Measurements from ENCODE around the gene RAB40B. TPM values are rescaled to one million over a fixed set of nuclear protein-coding genes. Genes with fewer than 3 reads are reported as not detected.
A peak's percentile ranks its signal among the peaks of the same experiment; 100 is the strongest.

The RAB40B gene
- total RNA-seq, 3 donors from 2014 or later: 8.8 to 25.6 (median 12.8) TPM

- H3K9me3 ChIP-seq: peaks cover 0 to 4% of the 10 kb centered on the region in 2 donors
- H3K27me3 ChIP-seq: no peaks in the 10 kb centered on the region
- H3K4me3 ChIP-seq: peak overlapping the region in 1 of 3 donors; percentile 34
- no peak for DNase-seq (ENCODE audit: low spot score in 2 of 2)
- TF ChIP-seq CTCF (IDR thresholded peaks at IDR 0.05): no peak
- TF ChIP-seq POLR2A (IDR thresholded peaks at IDR 0.05): no peak
- TF ChIP-seq POLR2AphosphoS5 (IDR thresholded peaks at IDR 0.05): no peak
- H3K36me3 ChIP-seq: no peaks in the 10 kb centered on the region
- no peaks in the 10 kb centered on the region for H3K4me1 ChIP-seq
- intact Hi-C loops (cut with DNase I; ENCODE audit: low total_unique reads): no loop called here
- H3K27ac ChIP-seq: peak overlapping the region; percentile 92 to 95
Measured at GRCh38 chr17:82686366-82687324, 11.9 kb downstream of the RAB40B start.

- Histone ChIP-seq H3K27me3 (no peaks in the 10 kb centered on the region), H3K4me3 (no peak overlapping the region), H3K9me3 (peaks cover 0 to 10% of the 10 kb centered on the region in 2 donors), H3K36me3 (no peaks in the 10 kb centered on the region), H3K27ac (peak overlapping the region; percentile 68 to 92), H3K4me1 (no peaks in the 10 kb centered on the region)
- intact Hi-C loops (cut with DNase I; ENCODE audit: low total_unique reads): no loop called here
- no peak for DNase-seq (ENCODE audit: low spot score in 2 of 2)
- TF ChIP-seq CTCF (IDR thresholded peaks at IDR 0.05) (no peak), POLR2AphosphoS5 (IDR thresholded peaks at IDR 0.05) (no peak), POLR2A (IDR thresholded peaks at IDR 0.05) (no peak)
Measured at GRCh38 chr17:82685291-82685690, 13.2 kb downstream of the RAB40B start.

- H3K27me3 ChIP-seq: no peaks in the 10 kb centered on the region
- H3K27ac ChIP-seq: peak overlapping the region; percentile 20 to 58
- H3K9me3 ChIP-seq: peaks cover 0 to 10% of the 10 kb centered on the region in 2 donors
- no peak for DNase-seq (ENCODE audit: low spot score in 2 of 2)
- intact Hi-C loops (cut with DNase I; ENCODE audit: low total_unique reads): no loop called here
- TF ChIP-seq POLR2AphosphoS5 (IDR thresholded peaks at IDR 0.05) (no peak), CTCF (IDR thresholded peaks at IDR 0.05) (no peak), POLR2A (IDR thresholded peaks at IDR 0.05) (no peak)
- no peaks in the 10 kb centered on the region for H3K4me1 ChIP-seq
- H3K36me3 ChIP-seq: no peaks in the 10 kb centered on the region
- no peak overlapping the region for H3K4me3 ChIP-seq
Measured at GRCh38 chr17:82684228-82684841, 14.2 kb downstream of the RAB40B start.

- intact Hi-C loops (cut with DNase I; ENCODE audit: low total_unique reads): no loop called here
- Histone ChIP-seq H3K4me1 (no peaks in the 10 kb centered on the region), H3K36me3 (no peaks in the 10 kb centered on the region), H3K27me3 (no peaks in the 10 kb centered on the region), H3K27ac (no peak overlapping the region), H3K4me3 (no peak overlapping the region), H3K9me3 (peaks cover 0 to 10% of the 10 kb centered on the region in 2 donors)
- TF ChIP-seq POLR2A (IDR thresholded peaks at IDR 0.05) (no peak), POLR2AphosphoS5 (IDR thresholded peaks at IDR 0.05) (no peak), CTCF (IDR thresholded peaks at IDR 0.05) (no peak)
- DNase-seq (ENCODE audit: low spot score in 2 of 2): no peak
Measured at GRCh38 chr17:82683534-82683933, 15.0 kb downstream of the RAB40B start.

GRCh38 chr17:82681547-82681946, 17.0 kb downstream of the RAB40B start:
- Histone ChIP-seq H3K4me1 (no peaks in the 10 kb centered on the region), H3K27ac (no peak overlapping the region), H3K36me3 (no peaks in the 10 kb centered on the region), H3K9me3 (peaks cover 0 to 10% of the 10 kb centered on the region in 2 donors), H3K27me3 (no peaks in the 10 kb centered on the region), H3K4me3 (no peak overlapping the region)
- no peak for DNase-seq (ENCODE audit: low spot score in 2 of 2)
- TF ChIP-seq CTCF (IDR thresholded peaks at IDR 0.05) (no peak), POLR2AphosphoS5 (IDR thresholded peaks at IDR 0.05) (no peak), POLR2A (IDR thresholded peaks at IDR 0.05) (no peak)
- intact Hi-C loops (cut with DNase I; ENCODE audit: low total_unique reads): no loop called here

Data from breast epithelium (tissue), 4 donors.